Liver (tissue), 9 donors: ENCODE measurements around the gene RPTOR. TPM values are rescaled to one million over a fixed set of nuclear protein-coding genes. Genes with fewer than 3 reads are reported as not detected.
"Not testable (repeated sequence)": the region's sequence is repeated elsewhere in the genome, so short reads cannot be mapped to it uniquely, and the experiment has no call there.

Experiments
- DNase-seq: peaks from one replicate; pipeline ENCODE4 v3.0.0-alpha.2; 2017; ENCODE audit warnings: low spot score
- H3K27ac ChIP-seq, 2 donors: one replicate each; pipeline ENCODE4 v1.7.0; 2013; ENCODE audit warnings: inconsistent platforms in 2 of 2, low read length in 2 of 2, control low read depth in 1 of 2, low read depth in 1 of 2, mild to moderate bottlenecking in 1 of 2
- H3K27me3 ChIP-seq, 4 donors: one replicate each; pipeline versions ENCODE4 v1.6.1 to v1.7.0; 2013; ENCODE audit warnings: low read length in 3 of 4, inconsistent platforms in 1 of 4, mild to moderate bottlenecking in 1 of 4, moderate library complexity in 1 of 4; ENCODE audit not compliant: control insufficient read depth in 4 of 4, insufficient read depth in 4 of 4
- H3K36me3 ChIP-seq, 4 donors: one replicate each; pipeline versions ENCODE4 v1.6.1 to v1.7.0; 2013; ENCODE audit warnings: low read length in 3 of 4, mild to moderate bottlenecking in 3 of 4, low read depth in 1 of 4, moderate library complexity in 1 of 4; ENCODE audit not compliant: control insufficient read depth in 4 of 4, insufficient read depth in 3 of 4
- H3K4me1 ChIP-seq, 4 donors: one replicate each; pipeline versions ENCODE4 v1.6.1 to v1.7.0; 2013; ENCODE audit warnings: low read length in 3 of 4, mild to moderate bottlenecking in 3 of 4, moderate library complexity in 1 of 4; ENCODE audit not compliant: control insufficient read depth in 4 of 4, insufficient read depth in 4 of 4
- H3K4me3 ChIP-seq, 3 donors: one replicate each; pipeline versions ENCODE4 v1.6.1 to v1.7.0; 2013; ENCODE audit warnings: low read length in 3 of 3, control low read depth in 1 of 3, low read depth in 1 of 3, mild to moderate bottlenecking in 1 of 3
- H3K9ac ChIP-seq, 2 donors: one replicate each; pipeline ENCODE4 v1.7.0; 2013; ENCODE audit warnings: low read length in 2 of 2, mild to moderate bottlenecking in 2 of 2, moderate library complexity in 2 of 2, control low read depth in 1 of 2, low read depth in 1 of 2
- H3K9me3 ChIP-seq, 4 donors: one replicate each; pipeline versions ENCODE4 v1.6.1 to v1.7.0; 2013; ENCODE audit warnings: low read length in 3 of 4; ENCODE audit not compliant: control insufficient read depth in 4 of 4
- EGR1 ChIP-seq, 2 donors: IDR thresholded peaks; 2 replicates each; pipeline ENCODE4 v1.6.1; 2016 to 2018; ENCODE audit warnings: antibody characterized with exemption in 2 of 2, low read depth in 2 of 2
- FOXA2 ChIP-seq: IDR thresholded peaks from 2 replicates; pipeline ENCODE4 v1.6.1; 2016; ENCODE audit warnings: antibody characterized with exemption
- GABPA ChIP-seq, 2 donors: IDR thresholded peaks in 1 of 2; conservative IDR thresholded peaks in 1 of 2; 2 replicates each; pipeline ENCODE4 v1.6.1; 2016; ENCODE audit warnings: antibody characterized with exemption in 2 of 2, mild to moderate bottlenecking in 1 of 2, moderate library complexity in 1 of 2
- HNF4A ChIP-seq, 2 donors: conservative IDR thresholded peaks; 2 replicates each; pipeline ENCODE4 v1.6.1; 2016; ENCODE audit warnings: antibody characterized with exemption in 2 of 2, mild to moderate bottlenecking in 2 of 2
- HNF4G ChIP-seq: IDR thresholded peaks from 2 replicates; pipeline ENCODE4 v1.6.1; 2016; ENCODE audit warnings: antibody characterized with exemption
- RAD21 ChIP-seq, 2 donors: IDR thresholded peaks; 2 replicates each; pipeline ENCODE4 v1.6.1; 2016; ENCODE audit warnings: antibody characterized with exemption in 2 of 2, mild to moderate bottlenecking in 2 of 2
- RXRA ChIP-seq, 2 donors: IDR thresholded peaks; 2 replicates each; pipeline ENCODE4 v1.6.1; 2017 to 2018; ENCODE audit warnings: antibody characterized with exemption in 2 of 2, mild to moderate bottlenecking in 1 of 2
- SP1 ChIP-seq: IDR thresholded peaks from 2 replicates; pipeline ENCODE4 v1.6.1; 2018; ENCODE audit warnings: antibody characterized with exemption, mild to moderate bottlenecking
- WGBS: extraction: QIAGEN DNeasy Blood & Tissue Kit; methylation state at CpG from one replicate; pipeline ENCODE4 v1.1.7; 2013; 5-methylcytosine and 5-hydroxymethylcytosine counted together
- polyA plus RNA-seq, 2 donors: library from polyadenylated mRNA; stranded (reverse) in 1 of 2; unstranded in 1 of 2; fragments of 200-250 nt in 1 of 2; fragments of >200 nt in 1 of 2; fragmentation: Nextera tagmentation in 1 of 2; extraction: Ambion mirVana in 1 of 2; gene quantifications; one replicate each; pipeline versions ENCODE4 v1.2.1 to v1.2.3, GENCODE V29; 2013 to 2015
- total RNA-seq, 2 donors: library from RNA; depleted of rRNA; stranded (reverse); fragments of >200 nt; gene quantifications; one replicate each; pipeline ENCODE4 v1.2.3, GENCODE V29; 2014
- TF ChIP-seq, protein P1 (sequence below): IDR thresholded peaks from 2 replicates; pipeline ENCODE4 v1.6.1; 2016; ENCODE audit warnings: antibody characterized with exemption
- TF ChIP-seq, protein P2 (sequence below): IDR thresholded peaks from 2 replicates; pipeline ENCODE4 v1.6.1; 2016; ENCODE audit warnings: antibody characterized with exemption, mild to moderate bottlenecking
- TF ChIP-seq, protein P3 (sequence below): fragments of 150-350 bp; IDR thresholded peaks from 2 replicates; pipeline ENCODE4 v1.5.1; 2017; ENCODE audit warnings: improper control_type of control experiment, low read depth, low read length; ENCODE audit not compliant: missing input control
- donor health status: healthy.
- donor health status: healthy.
- donor health status: healthy.
- donor health status: healthy.
- donor health status: healthy.

Gene RPTOR
- total and polyA plus RNA-seq, 4 donors, result 4.8 to 25.4 (median 11.6) TPM

DNA sequence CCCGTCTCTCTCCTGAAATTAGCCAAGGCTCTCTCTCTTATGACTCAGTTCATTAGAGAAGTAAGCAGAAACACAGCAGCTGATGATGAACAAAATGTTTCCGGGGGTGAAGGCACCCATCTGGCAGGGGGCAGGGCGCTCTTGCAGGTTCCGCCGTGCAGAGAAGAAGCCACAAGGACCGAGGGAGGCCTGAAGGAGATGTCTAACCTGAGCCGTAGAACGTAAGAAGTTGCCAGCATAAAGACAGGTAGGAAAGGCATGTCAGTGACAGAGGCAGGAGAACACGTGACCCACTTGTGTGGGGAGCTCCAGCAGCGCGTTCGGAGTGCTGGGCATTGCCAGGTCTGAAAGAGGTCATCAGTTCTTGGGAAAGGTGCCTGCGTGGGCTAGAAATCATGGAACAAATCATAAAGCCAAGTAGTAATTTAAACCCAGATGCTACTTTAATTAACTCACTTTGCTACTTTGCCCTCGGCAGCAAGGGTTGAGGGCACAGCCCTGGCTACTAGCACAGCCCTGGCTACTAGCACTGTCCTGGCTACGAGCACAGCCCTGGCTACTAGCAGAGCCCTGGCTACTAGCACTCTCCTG is 198.6 kb downstream of the RPTOR start:
- WGBS, result 93% methylated on average over 15 of the region's 15 CpGs
- no peak overlapping the region for H3K4me3 ChIP-seq
- H3K9ac ChIP-seq, result peak overlapping the region in 1 of 2 donors; percentile 43
- H3K27ac ChIP-seq, result peak overlapping the region; percentile 35 to 54
- TF ChIP-seq RXRA (IDR thresholded peaks at IDR 0.05) (peak in 1 of 2 donors; percentile 74), SP1 (peak; percentile 70), HNF4A (conservative IDR thresholded peaks at IDR 0.05) (peak in 1 of 2 donors; percentile 94), RAD21 (IDR thresholded peaks at IDR 0.05) (no peak), EGR1 (IDR thresholded peaks at IDR 0.05; ENCODE audit: low read depth in 2 of 2) (peak in 1 of 2 donors; percentile 43), FOXA2 (no peak), GABPA (IDR thresholded peaks at IDR 0.05 in 1 of 2, conservative IDR thresholded peaks at IDR 0.05 in 1 of 2) (no peak), HNF4G (peak; percentile 68)
- TF ChIP-seq, protein P1, sequence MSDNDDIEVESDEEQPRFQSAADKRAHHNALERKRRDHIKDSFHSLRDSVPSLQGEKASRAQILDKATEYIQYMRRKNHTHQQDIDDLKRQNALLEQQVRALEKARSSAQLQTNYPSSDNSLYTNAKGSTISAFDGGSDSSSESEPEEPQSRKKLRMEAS, result no peak
- TF ChIP-seq, protein P2, sequence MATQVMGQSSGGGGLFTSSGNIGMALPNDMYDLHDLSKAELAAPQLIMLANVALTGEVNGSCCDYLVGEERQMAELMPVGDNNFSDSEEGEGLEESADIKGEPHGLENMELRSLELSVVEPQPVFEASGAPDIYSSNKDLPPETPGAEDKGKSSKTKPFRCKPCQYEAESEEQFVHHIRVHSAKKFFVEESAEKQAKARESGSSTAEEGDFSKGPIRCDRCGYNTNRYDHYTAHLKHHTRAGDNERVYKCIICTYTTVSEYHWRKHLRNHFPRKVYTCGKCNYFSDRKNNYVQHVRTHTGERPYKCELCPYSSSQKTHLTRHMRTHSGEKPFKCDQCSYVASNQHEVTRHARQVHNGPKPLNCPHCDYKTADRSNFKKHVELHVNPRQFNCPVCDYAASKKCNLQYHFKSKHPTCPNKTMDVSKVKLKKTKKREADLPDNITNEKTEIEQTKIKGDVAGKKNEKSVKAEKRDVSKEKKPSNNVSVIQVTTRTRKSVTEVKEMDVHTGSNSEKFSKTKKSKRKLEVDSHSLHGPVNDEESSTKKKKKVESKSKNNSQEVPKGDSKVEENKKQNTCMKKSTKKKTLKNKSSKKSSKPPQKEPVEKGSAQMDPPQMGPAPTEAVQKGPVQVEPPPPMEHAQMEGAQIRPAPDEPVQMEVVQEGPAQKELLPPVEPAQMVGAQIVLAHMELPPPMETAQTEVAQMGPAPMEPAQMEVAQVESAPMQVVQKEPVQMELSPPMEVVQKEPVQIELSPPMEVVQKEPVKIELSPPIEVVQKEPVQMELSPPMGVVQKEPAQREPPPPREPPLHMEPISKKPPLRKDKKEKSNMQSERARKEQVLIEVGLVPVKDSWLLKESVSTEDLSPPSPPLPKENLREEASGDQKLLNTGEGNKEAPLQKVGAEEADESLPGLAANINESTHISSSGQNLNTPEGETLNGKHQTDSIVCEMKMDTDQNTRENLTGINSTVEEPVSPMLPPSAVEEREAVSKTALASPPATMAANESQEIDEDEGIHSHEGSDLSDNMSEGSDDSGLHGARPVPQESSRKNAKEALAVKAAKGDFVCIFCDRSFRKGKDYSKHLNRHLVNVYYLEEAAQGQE, result no peak
- TF ChIP-seq, protein P3, sequence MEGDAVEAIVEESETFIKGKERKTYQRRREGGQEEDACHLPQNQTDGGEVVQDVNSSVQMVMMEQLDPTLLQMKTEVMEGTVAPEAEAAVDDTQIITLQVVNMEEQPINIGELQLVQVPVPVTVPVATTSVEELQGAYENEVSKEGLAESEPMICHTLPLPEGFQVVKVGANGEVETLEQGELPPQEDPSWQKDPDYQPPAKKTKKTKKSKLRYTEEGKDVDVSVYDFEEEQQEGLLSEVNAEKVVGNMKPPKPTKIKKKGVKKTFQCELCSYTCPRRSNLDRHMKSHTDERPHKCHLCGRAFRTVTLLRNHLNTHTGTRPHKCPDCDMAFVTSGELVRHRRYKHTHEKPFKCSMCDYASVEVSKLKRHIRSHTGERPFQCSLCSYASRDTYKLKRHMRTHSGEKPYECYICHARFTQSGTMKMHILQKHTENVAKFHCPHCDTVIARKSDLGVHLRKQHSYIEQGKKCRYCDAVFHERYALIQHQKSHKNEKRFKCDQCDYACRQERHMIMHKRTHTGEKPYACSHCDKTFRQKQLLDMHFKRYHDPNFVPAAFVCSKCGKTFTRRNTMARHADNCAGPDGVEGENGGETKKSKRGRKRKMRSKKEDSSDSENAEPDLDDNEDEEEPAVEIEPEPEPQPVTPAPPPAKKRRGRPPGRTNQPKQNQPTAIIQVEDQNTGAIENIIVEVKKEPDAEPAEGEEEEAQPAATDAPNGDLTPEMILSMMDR, result no peak
- H3K36me3 ChIP-seq, result no peaks in the 10 kb centered on the region
- no peaks in the 10 kb centered on the region for H3K27me3 ChIP-seq
- H3K9me3 ChIP-seq, result no peaks in the 10 kb centered on the region
- H3K4me1 ChIP-seq, result peaks cover 0 to 10% (median 4%) of the 10 kb centered on the region in 4 donors
- peak; percentile 17 for DNase-seq

DNA sequence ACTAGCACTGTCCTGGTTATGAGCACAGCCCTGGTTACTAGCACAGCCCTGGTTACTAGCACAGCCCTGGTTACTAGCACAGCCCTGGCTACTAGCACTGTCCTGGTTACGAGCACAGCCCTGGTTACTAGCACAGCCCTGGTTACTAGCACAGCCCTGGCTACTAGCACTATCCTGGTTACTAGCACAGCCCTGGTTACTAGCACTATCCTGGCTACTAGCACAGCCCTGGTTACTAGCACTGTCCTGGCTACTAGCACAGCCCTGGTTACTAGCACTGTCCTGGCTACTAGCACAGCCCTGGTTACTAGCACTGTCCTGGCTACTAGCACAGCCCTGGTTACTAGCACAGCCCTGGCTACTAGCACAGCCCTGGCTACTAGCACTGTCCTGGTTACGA is 199.3 kb downstream of the RPTOR start:
- no CpG with 5 or more reads among the region's 2 CpGs for WGBS
- not testable (repeated sequence) for H3K27ac ChIP-seq, H3K27me3 ChIP-seq, H3K4me3 ChIP-seq, H3K9ac ChIP-seq, H3K36me3 ChIP-seq, H3K9me3 ChIP-seq, DNase-seq
- peaks cover 0 to 10% (median 4%) of the 10 kb centered on the region in 4 donors for H3K4me1 ChIP-seq

DNA sequence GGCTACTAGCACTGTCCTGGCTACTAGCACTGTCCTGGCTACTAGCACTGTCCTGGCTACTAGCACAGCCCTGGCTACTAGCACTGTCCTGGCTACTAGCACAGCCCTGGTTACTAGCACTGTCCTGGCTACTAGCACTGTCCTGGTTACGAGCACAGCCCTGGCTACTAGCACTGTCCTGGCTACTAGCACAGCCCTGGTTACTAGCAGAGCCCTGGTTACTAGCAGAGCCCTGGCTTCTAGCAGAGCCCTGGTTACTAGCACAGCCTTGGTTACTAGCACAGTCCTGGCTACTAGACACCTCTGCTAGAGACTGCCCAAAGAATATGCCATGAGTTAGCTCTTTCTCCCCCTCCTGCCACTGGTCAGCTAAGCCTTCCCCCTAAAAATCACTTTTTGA is 200.1 kb downstream of the RPTOR start:
- H3K27me3 ChIP-seq, H3K9ac ChIP-seq, H3K4me3 ChIP-seq, H3K36me3 ChIP-seq, H3K27ac ChIP-seq, H3K9me3 ChIP-seq: not testable (repeated sequence)
- 83% methylated on average over 1 of the region's 1 CpG for WGBS
- H3K4me1 ChIP-seq, result peaks cover 0 to 10% (median 4%) of the 10 kb centered on the region in 4 donors
- peak; percentile 8 for DNase-seq
